GM06990 (cell line): Measurements from ENCODE around the gene UXS1.

Experiments used
- DNase-seq: peaks from one replicate; pipeline ENCODE4 v3.0.0-alpha.2; 2011; ENCODE audit not compliant: insufficient read length; ENCODE audit errors: extremely low read depth
- H3K27me3 ChIP-seq: replicated peaks from 2 replicates; pipeline ENCODE4 v1.6.0; 2011; ENCODE audit warnings: low read length; ENCODE audit not compliant: control insufficient read depth, insufficient read depth
- H3K36me3 ChIP-seq: 2 replicates; pipeline ENCODE4 v1.5.1; 2011; ENCODE audit warnings: low read length; ENCODE audit not compliant: control insufficient read depth, insufficient read depth
- H3K4me3 ChIP-seq: replicated peaks from 2 replicates; pipeline ENCODE4 v1.5.1; 2011; ENCODE audit warnings: low read depth, mild to moderate bottlenecking, control low read depth, low read length
- TF ChIP-seq, protein P1 (sequence below): IDR thresholded peaks from 2 replicates; pipeline ENCODE4 v1.5.1; 2011; ENCODE audit warnings: low read length, control low read depth, mild to moderate bottlenecking, inconsistent platforms; ENCODE audit not compliant: insufficient read depth, poor library complexity, severe bottlenecking

UXS1 gene

DNA sequence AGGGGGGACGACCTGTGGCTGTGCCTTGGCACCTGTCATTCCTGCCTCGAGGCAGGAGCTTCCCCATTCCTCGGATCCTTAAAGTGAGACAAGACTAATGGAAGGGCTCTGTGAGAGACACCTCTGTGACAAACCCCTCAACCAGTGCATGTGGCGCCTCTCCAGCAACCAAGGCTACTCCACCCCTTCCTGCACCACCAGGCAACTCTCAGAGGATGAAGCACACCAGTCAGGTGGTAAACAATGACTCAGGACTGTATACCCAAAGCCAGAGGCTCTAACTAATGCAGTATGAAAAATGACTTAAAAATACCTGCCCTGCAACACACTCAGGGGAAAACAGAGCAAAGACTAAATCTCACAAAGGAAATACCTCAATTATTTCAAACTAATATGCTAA is 136.9 kb downstream of the UXS1 start:
- DNase-seq: no peak
- Histone ChIP-seq H3K36me3 (no peaks in the 10 kb centered on the region), H3K4me3 (no peak overlapping the region), H3K27me3 (no peaks in the 10 kb centered on the region; the same call in none of the 2 replicates)
- TF ChIP-seq, protein P1, sequence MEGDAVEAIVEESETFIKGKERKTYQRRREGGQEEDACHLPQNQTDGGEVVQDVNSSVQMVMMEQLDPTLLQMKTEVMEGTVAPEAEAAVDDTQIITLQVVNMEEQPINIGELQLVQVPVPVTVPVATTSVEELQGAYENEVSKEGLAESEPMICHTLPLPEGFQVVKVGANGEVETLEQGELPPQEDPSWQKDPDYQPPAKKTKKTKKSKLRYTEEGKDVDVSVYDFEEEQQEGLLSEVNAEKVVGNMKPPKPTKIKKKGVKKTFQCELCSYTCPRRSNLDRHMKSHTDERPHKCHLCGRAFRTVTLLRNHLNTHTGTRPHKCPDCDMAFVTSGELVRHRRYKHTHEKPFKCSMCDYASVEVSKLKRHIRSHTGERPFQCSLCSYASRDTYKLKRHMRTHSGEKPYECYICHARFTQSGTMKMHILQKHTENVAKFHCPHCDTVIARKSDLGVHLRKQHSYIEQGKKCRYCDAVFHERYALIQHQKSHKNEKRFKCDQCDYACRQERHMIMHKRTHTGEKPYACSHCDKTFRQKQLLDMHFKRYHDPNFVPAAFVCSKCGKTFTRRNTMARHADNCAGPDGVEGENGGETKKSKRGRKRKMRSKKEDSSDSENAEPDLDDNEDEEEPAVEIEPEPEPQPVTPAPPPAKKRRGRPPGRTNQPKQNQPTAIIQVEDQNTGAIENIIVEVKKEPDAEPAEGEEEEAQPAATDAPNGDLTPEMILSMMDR: no peak

DNA sequence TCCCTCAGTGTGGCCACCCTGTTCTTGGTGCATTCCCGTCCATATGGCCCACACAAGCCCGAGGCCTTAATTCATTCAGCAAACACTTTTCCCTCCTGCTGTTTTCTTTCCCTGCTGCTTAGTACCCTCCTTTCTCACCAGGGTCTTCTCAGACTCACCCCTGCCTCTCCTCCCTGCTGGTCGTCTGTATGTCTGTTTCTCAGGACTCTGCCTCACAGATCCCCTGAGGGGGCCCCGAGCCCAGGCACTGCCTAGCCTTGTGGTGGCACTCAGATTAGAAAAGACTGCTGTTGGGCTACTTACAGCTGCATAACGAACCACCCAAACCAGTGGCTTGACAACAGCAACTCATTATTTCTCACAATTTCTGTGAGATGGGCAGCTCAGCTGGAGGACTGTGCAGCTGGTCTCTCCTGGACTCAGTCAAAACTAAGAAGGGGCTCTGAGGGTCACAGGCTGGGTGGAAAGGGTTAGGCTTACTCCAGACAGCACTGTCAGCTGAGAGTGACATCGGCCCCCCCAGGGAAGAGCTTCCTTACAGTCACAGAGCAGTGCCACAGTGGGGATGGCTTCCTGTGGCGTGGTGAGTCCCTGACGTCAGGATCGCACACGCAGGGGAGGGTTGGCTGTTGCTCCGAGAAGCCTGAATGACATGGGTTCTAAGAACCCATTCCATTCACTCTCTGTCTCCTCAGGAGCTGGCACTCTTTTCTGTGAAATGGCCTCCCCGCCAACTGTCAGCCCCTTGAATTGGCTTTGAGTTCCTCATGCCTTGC is 139.0 kb downstream of the UXS1 start:
- Histone ChIP-seq H3K36me3 (no peaks in the 10 kb centered on the region), H3K4me3 (no peak overlapping the region), H3K27me3 (no peaks in the 10 kb centered on the region; the same call in none of the 2 replicates)
- TF ChIP-seq, protein P1: no peak
- no peak for DNase-seq

DNA sequence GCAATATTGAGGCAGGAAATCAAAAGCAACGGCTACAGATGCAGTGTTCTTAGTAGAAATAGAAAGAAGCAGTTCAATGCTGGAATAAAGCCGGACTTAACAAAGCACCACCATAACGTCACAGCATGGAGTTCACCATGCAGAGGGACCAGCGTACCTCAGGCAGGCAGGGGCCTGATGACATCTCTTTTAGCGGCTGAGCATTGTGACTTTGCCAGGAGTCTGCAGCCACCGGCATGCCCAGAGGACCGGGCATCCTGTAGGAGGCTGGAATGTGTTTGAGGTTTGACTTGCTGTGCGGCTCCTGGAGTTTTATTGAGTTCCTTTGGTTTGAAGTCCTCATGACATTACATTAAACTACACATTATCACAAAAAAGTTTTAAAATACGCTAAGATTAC is 139.8 kb downstream of the UXS1 start:
- Histone ChIP-seq H3K27me3 (no peaks in the 10 kb centered on the region; the same call in none of the 2 replicates), H3K36me3 (no peaks in the 10 kb centered on the region), H3K4me3 (no peak overlapping the region)
- TF ChIP-seq, protein P1: no peak
- no peak for DNase-seq

DNA sequence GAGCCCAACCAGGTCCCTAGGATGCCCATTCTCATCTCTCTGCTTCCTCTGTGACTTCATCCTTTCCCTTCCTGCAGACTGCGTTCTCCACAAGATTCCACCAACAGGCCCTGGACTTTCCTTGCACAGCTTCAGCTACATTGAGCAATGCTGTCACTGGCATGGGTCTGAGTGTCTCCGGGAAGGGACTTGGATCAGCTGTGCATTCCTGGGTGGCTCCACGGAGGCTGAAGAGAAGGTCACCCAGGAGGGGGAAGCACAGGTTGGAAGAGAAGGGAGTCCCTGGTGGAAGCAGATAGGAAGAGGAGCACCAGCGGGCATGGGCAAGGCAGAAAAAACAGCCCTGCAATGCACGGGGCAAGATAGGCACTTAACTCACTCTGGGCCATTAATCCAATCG is 140.5 kb downstream of the UXS1 start:
- TF ChIP-seq, protein P1: no peak
- no peaks in the 10 kb centered on the region for H3K36me3 ChIP-seq
- H3K27me3 ChIP-seq: no peaks in the 10 kb centered on the region; the same call in none of the 2 replicates
- H3K4me3 ChIP-seq: no peak overlapping the region
- no peak for DNase-seq

DNA sequence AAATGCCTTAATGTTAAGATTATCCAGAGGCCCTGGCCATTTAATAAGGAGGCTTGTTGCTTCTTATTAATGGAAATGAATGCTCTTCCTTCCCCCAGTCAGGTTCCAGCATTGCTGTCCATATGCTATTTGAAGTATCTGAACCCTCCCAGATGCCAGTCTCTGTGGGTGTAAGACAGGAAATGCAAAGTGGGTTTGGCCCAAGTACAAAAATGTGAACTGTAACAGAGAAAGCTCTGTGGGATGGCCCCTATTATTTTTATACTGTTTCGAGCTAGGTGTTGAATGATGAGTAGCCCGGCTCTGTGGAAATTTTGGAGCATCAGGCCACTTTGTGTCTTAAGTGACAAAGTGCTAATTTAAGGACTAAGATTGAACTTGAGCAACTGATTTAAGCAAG is 141.0 kb downstream of the UXS1 start:
- Histone ChIP-seq H3K27me3 (no peaks in the 10 kb centered on the region; the same call in none of the 2 replicates), H3K36me3 (no peaks in the 10 kb centered on the region), H3K4me3 (no peak overlapping the region)
- no peak for DNase-seq
- TF ChIP-seq, protein P1: no peak
